ENCODE data around the gene PRKG1.

DNA sequence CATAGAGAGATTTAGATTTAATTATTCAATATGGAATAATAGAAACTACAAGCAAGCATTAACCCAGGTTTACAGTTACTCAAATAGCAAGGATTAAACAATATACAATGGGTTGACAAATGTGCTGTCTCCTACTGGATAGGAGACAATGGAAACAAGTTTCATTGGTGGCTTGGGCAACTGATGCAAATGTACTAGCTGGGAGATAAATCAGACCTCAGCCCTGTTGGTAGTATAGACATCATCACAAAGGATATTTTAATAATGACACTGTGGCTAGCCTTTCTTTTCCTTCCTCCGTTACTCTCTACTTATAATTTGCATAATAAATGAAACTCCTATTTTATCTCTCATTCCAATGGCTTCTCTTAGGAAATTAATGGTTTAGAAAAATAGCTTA is 1143.2 kb downstream of the PRKG1 start:
- TF ChIP-seq, protein P1, sequence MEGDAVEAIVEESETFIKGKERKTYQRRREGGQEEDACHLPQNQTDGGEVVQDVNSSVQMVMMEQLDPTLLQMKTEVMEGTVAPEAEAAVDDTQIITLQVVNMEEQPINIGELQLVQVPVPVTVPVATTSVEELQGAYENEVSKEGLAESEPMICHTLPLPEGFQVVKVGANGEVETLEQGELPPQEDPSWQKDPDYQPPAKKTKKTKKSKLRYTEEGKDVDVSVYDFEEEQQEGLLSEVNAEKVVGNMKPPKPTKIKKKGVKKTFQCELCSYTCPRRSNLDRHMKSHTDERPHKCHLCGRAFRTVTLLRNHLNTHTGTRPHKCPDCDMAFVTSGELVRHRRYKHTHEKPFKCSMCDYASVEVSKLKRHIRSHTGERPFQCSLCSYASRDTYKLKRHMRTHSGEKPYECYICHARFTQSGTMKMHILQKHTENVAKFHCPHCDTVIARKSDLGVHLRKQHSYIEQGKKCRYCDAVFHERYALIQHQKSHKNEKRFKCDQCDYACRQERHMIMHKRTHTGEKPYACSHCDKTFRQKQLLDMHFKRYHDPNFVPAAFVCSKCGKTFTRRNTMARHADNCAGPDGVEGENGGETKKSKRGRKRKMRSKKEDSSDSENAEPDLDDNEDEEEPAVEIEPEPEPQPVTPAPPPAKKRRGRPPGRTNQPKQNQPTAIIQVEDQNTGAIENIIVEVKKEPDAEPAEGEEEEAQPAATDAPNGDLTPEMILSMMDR (IDR thresholded peaks at IDR 0.05) = no peak
- TF ChIP-seq ZFX (IDR thresholded peaks at IDR 0.05; ENCODE audit: borderline replicate concordance) = no peak
